Loucy (cell line): Measurements from ENCODE around the gene CYBA.

Source experiments
- CTCF ChIP-seq: fragments of 200-600 bp; sonication (generic); conservative IDR thresholded peaks from 2 replicates; pipeline ENCODE4 v1.5.1; 2014; ENCODE audit warnings: mild to moderate bottlenecking, antibody characterized with exemption, low read length
- EZH2phosphoT487 ChIP-seq: fragments of 200-600 bp; IDR thresholded peaks from 2 replicates; pipeline ENCODE4 v1.6.1; 2018; ENCODE audit warnings: antibody characterized with exemption, mild to moderate bottlenecking, moderate library complexity, borderline replicate concordance

GRCh38 chr16:88691924-88692560 lies 41.2 kb upstream of the CYBA start:
- TF ChIP-seq CTCF (no peak), EZH2phosphoT487 (no peak)
